Activated T-cell treated with anti-CD3 and anti-CD28 coated beads, Interleukin-2, amount 50 U/mL, for 24 hours (primary cell): ENCODE results near the gene DNAJC17.
A peak's percentile ranks its signal among the peaks of the same experiment; 100 is the strongest.

Experiments
- DNase-seq: peaks from one replicate; pipeline ENCODE4 v3.0.0-alpha.2; 2020
- H3K27ac Mint-ChIP-seq: 2 replicates; pipeline ENCODE4 v1.8.0; 2020; ENCODE audit warnings: mild to moderate bottlenecking, mixed read lengths
- H3K27me3 Mint-ChIP-seq: 2 replicates; pipeline ENCODE4 v1.8.0; 2020; ENCODE audit warnings: mixed read lengths
- H3K36me3 Mint-ChIP-seq: 2 replicates; pipeline ENCODE4 v1.8.0; 2020; ENCODE audit warnings: low read depth, mixed read lengths
- H3K4me1 Mint-ChIP-seq: 2 replicates; pipeline ENCODE4 v1.8.0; 2020; ENCODE audit warnings: low read depth, mixed read lengths
- H3K4me3 Mint-ChIP-seq: 2 replicates; pipeline ENCODE4 v1.8.0; 2020; ENCODE audit warnings: mild to moderate bottlenecking, moderate library complexity, mixed read lengths
- H3K9me3 Mint-ChIP-seq: 2 replicates; pipeline ENCODE4 v1.8.0; 2020; ENCODE audit warnings: mixed read lengths

The DNAJC17 gene

DNA sequence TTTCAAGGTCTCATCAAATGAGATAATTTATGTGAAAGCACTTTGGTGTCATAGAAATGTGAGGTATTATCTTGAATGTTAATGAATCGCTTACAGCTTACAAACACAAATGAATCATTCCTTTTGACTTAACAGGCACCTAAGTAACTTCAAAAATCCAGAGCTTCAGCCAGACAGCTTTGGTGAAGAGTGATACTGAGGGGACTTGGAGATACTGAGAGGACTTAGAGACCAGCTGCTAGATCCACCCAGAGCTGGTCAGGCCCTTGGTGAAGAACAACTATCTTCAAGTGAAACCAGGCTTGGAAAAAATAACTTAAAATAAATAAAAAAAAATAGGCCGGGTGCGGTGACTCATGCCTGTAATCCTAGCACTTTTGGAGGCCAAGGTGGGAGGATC is 16.6 kb downstream of the DNAJC17 start:
- DNase-seq, result no peak
- Mint-ChIP-seq H3K27ac (no peak overlapping the region), H3K4me1 (peaks cover 46% of the 10 kb centered on the region), H3K9me3 (no peaks in the 10 kb centered on the region), H3K36me3 (peaks cover 31% of the 10 kb centered on the region), H3K4me3 (no peak overlapping the region), H3K27me3 (no peaks in the 10 kb centered on the region)

GRCh38 chr15:40789999-40790398 is 17.3 kb downstream of the DNAJC17 start:
- H3K9me3 Mint-ChIP-seq, result no peaks in the 10 kb centered on the region
- no peak overlapping the region for H3K27ac Mint-ChIP-seq
- peaks cover 44% of the 10 kb centered on the region for H3K4me1 Mint-ChIP-seq

DNA sequence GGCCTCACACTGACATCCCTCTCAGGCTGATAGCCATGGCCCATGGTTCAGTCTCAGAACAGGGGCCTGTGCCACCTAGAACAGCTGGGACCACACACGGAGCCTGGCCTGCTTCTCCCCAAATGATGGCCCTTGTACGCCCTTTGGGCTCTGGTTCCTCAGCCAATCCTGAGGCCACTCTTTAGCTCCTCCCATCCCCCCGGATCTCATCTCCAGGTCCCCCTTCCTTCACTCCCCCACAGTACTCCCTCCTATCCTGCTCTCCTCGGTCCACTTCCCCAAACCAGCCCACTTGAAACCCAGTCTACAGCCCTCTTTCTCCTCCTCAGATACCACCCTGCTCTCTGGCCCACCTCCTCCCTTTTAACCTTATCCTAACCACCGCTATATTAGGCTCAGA is 18.2 kb downstream of the DNAJC17 start:
- no peaks in the 10 kb centered on the region for H3K9me3 Mint-ChIP-seq
- no peak for DNase-seq
- H3K27ac Mint-ChIP-seq, result no peak overlapping the region
- peaks cover 32% of the 10 kb centered on the region for H3K36me3 Mint-ChIP-seq
- no peak overlapping the region for H3K4me3 Mint-ChIP-seq
- no peaks in the 10 kb centered on the region for H3K27me3 Mint-ChIP-seq
- H3K4me1 Mint-ChIP-seq, result peaks cover 44% of the 10 kb centered on the region

More at GRCh38 chr15:40789999-40790398, 17.3 kb downstream of the DNAJC17 start:
- no peaks in the 10 kb centered on the region for H3K27me3 Mint-ChIP-seq
- H3K4me3 Mint-ChIP-seq, result no peak overlapping the region
- H3K36me3 Mint-ChIP-seq, result peaks cover 28% of the 10 kb centered on the region
- DNase-seq, result no peak

GRCh38 chr15:40787991-40788390 is 19.3 kb downstream of the DNAJC17 start:
- Mint-ChIP-seq H3K27ac (peak overlapping the region; percentile 88), H3K4me1 (peaks cover 33% of the 10 kb centered on the region), H3K4me3 (no peak overlapping the region), H3K9me3 (no peaks in the 10 kb centered on the region), H3K36me3 (peaks cover 23% of the 10 kb centered on the region), H3K27me3 (no peaks in the 10 kb centered on the region)
- DNase-seq, result peak; percentile 43

DNA sequence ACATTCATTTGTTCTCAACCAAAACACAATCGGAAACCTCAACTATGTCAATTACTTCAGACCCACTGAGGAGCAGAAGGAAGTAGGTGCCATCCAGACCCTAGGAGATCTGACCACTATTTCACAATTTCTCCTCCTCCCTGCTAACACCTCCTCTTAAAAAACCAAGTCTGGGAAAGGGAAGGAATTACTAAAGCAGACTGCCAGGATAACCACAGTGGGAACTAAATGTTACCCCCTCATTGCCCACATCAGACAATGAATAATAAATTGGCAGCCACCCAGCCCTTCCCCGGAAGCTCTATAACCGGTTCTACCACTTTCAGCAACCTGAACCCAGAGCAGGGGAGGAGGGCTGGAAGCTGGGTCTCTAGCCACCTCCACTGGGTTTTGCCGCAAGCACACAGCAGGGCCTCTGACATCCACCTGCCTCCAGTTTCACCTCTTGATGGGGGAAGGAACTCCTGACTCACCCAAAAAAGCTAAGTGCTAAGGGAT is 19.9 kb downstream of the DNAJC17 start:
- Mint-ChIP-seq H3K9me3 (no peaks in the 10 kb centered on the region), H3K27me3 (no peaks in the 10 kb centered on the region), H3K4me1 (peaks cover 32% of the 10 kb centered on the region), H3K4me3 (peak overlapping the region; percentile 29), H3K27ac (peak overlapping the region; percentile 88), H3K36me3 (peaks cover 21% of the 10 kb centered on the region)
- DNase-seq, result peak; percentile 72

DNA sequence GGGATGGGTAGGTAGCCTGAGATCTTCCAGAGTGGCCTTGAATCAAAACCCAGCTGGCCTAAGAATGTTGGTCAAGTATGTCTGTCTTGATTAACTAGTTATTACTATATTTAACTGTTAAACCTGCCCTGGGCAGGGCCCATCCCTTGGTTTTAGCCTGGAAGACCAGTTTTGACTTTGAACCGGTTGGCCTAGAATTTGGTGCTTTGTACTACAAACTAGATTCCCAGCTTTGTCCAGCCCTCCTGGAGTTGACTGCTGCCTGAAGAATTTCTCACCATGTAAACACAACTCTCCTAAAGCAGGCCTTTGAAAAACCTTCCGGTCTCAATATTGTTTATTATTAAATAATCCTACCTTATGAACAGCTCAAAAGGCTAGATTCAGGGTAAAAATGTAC is 21.5 kb downstream of the DNAJC17 start:
- peaks cover 13% of the 10 kb centered on the region for H3K36me3 Mint-ChIP-seq
- peaks cover 30% of the 10 kb centered on the region for H3K4me1 Mint-ChIP-seq
- H3K4me3 Mint-ChIP-seq, result no peak overlapping the region
- no peaks in the 10 kb centered on the region for H3K27me3 Mint-ChIP-seq
- DNase-seq, result no peak
- no peaks in the 10 kb centered on the region for H3K9me3 Mint-ChIP-seq
- H3K27ac Mint-ChIP-seq, result no peak overlapping the region

DNA sequence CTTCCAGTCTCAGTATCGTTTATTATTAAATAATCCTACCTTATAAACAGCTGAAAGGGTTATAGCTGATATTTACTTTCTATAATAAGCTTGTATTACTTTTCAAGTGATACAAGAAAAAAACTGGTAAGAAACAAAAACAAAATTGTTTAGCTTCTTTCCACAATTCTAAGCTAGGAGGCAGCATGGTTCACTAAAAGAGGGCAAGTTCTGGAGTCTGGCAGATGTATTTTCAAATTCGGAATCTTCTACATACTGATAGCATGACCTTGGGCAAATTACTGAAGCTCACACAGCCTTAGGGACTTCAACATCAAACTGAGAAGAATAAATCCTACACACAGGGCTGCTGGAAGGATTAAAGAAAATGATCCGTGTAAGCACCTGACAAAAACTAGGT is 22.1 kb downstream of the DNAJC17 start:
- peaks cover 13% of the 10 kb centered on the region for H3K36me3 Mint-ChIP-seq
- peaks cover 30% of the 10 kb centered on the region for H3K4me1 Mint-ChIP-seq
- H3K27me3 Mint-ChIP-seq, result no peaks in the 10 kb centered on the region
- H3K27ac Mint-ChIP-seq, result no peak overlapping the region
- DNase-seq, result no peak
- H3K9me3 Mint-ChIP-seq, result no peaks in the 10 kb centered on the region
- H3K4me3 Mint-ChIP-seq, result no peak overlapping the region

- H3K36me3 Mint-ChIP-seq, result peaks cover 30% of the 10 kb centered on the region
- no peak overlapping the region for H3K27ac Mint-ChIP-seq
- peaks cover 18% of the 10 kb centered on the region for H3K4me1 Mint-ChIP-seq
- peak; percentile 85 for DNase-seq
- no peaks in the 10 kb centered on the region for H3K27me3 Mint-ChIP-seq
- no peaks in the 10 kb centered on the region for H3K9me3 Mint-ChIP-seq
- H3K4me3 Mint-ChIP-seq, result no peak overlapping the region
Observed at GRCh38 chr15:40782609-40783227, 24.6 kb downstream of the DNAJC17 start.

GRCh38 chr15:40776537-40777141 is 30.6 kb downstream of the DNAJC17 start:
- Mint-ChIP-seq H3K27ac (peak overlapping the region; percentile 9), H3K27me3 (no peaks in the 10 kb centered on the region)

GRCh38 chr15:40775740-40776536 is 31.3 kb downstream of the DNAJC17 start:
- H3K27ac Mint-ChIP-seq, result no peak overlapping the region
- no peak for DNase-seq
- H3K4me1 Mint-ChIP-seq, result peaks cover 9% of the 10 kb centered on the region
- peaks cover 86% of the 10 kb centered on the region for H3K36me3 Mint-ChIP-seq
- H3K27me3 Mint-ChIP-seq, result no peaks in the 10 kb centered on the region
- no peak overlapping the region for H3K4me3 Mint-ChIP-seq
- H3K9me3 Mint-ChIP-seq, result no peaks in the 10 kb centered on the region

More at GRCh38 chr15:40776537-40777141, 30.6 kb downstream of the DNAJC17 start:
- Mint-ChIP-seq H3K9me3 (no peaks in the 10 kb centered on the region), H3K4me3 (no peak overlapping the region), H3K4me1 (peaks cover 9% of the 10 kb centered on the region), H3K36me3 (peaks cover 80% of the 10 kb centered on the region)
- DNase-seq, result peak; percentile 56

DNA sequence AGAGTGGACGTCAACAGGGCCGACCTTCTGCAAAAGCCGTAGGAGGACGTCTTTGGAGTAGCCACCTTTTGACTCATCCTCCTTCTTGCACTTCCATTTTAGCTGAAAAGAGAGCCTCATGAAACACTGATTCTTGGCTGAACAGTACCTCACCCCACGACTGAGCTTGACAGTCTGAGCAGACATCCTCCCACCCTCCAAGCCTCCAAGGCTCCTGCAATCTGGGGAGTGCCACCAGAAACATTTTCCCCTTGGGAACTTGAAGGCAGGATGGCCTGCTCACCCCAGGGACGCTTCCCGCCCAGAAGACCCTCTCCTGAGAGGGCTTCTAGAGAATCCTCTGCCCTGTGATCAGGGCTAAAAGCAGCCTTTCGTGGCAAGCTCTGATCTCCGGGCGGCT is 32.3 kb downstream of the DNAJC17 start:
- Mint-ChIP-seq H3K4me3 (no peak overlapping the region), H3K27me3 (no peaks in the 10 kb centered on the region), H3K36me3 (peaks cover 89% of the 10 kb centered on the region), H3K4me1 (peaks cover 15% of the 10 kb centered on the region), H3K9me3 (no peaks in the 10 kb centered on the region), H3K27ac (no peak overlapping the region)
- DNase-seq, result no peak

DNA sequence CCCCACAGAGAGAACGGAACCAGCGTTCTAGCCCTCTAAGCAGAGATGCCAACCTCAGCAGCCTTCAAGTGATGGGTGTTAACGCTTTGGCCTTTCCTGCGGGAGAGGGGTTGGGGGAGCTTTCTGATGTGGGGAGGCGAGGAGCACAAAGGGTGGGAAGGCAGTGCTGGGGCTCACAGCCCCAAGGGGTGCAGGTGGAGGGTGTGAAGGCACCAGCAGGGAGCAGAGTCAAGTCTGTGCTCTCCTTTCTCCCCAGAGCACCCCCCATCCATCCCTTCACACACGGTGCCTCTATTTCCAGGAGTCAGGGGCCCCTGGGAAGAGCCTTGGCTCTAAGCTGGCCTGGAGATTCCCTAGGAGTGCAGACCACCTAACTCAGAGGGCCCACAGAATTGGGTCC is 33.4 kb downstream of the DNAJC17 start:
- H3K4me1 Mint-ChIP-seq, result peaks cover 26% of the 10 kb centered on the region
- H3K36me3 Mint-ChIP-seq, result peaks cover 85% of the 10 kb centered on the region
- DNase-seq, result no peak
- no peak overlapping the region for H3K4me3 Mint-ChIP-seq
- H3K27ac Mint-ChIP-seq, result no peak overlapping the region
- H3K9me3 Mint-ChIP-seq, result no peaks in the 10 kb centered on the region
- H3K27me3 Mint-ChIP-seq, result no peaks in the 10 kb centered on the region

- H3K4me1 Mint-ChIP-seq, result peaks cover 31% of the 10 kb centered on the region
- no peak for DNase-seq
- H3K27me3 Mint-ChIP-seq, result no peaks in the 10 kb centered on the region
- peaks cover 85% of the 10 kb centered on the region for H3K36me3 Mint-ChIP-seq
- no peak overlapping the region for H3K4me3 Mint-ChIP-seq
- no peak overlapping the region for H3K27ac Mint-ChIP-seq
- H3K9me3 Mint-ChIP-seq, result no peaks in the 10 kb centered on the region
Observed at GRCh38 chr15:40773496-40773895, 33.8 kb downstream of the DNAJC17 start.

DNA sequence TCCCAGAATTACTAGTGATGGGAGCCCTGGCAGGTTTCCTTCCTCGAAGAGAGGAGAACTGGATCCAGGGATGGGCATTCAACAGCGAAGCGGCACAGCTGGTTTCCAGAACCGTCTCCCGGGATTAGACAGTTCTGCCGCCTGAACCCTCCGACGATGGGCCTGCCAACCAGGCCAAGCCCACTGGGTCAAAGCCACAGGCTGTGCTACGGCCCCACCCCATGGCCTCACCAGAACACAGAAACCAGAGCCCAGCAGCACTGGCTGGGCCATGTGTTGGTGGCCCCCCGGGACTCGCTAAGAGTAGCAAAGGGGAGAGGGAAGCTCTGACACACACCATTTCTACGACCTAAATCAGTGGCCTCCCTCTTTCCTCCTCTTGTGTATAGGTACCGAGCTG is 35.3 kb downstream of the DNAJC17 start:
- peaks cover 84% of the 10 kb centered on the region for H3K36me3 Mint-ChIP-seq
- H3K4me1 Mint-ChIP-seq, result peaks cover 35% of the 10 kb centered on the region
- H3K9me3 Mint-ChIP-seq, result no peaks in the 10 kb centered on the region
- no peaks in the 10 kb centered on the region for H3K27me3 Mint-ChIP-seq
- DNase-seq, result no peak
- no peak overlapping the region for H3K27ac Mint-ChIP-seq
- no peak overlapping the region for H3K4me3 Mint-ChIP-seq

- H3K4me3 Mint-ChIP-seq, result no peak overlapping the region
- H3K27ac Mint-ChIP-seq, result peak overlapping the region; percentile 39
- DNase-seq, result no peak
- no peaks in the 10 kb centered on the region for H3K27me3 Mint-ChIP-seq
- H3K9me3 Mint-ChIP-seq, result no peaks in the 10 kb centered on the region
- H3K4me1 Mint-ChIP-seq, result peaks cover 31% of the 10 kb centered on the region
- peaks cover 81% of the 10 kb centered on the region for H3K36me3 Mint-ChIP-seq
Observed at GRCh38 chr15:40771242-40771641, 36.0 kb downstream of the DNAJC17 start.
